H1 (cell line): Measurements from ENCODE around the gene ARHGAP42. TPM values are rescaled to one million over a fixed set of nuclear protein-coding genes. Genes with fewer than 3 reads are reported as not detected.

Experiments used
- CTCF ChIA-PET: fragments of 300-600 bp; sonication (Branson Sonifier 250); formaldehyde crosslinking; loops from one replicate; lab custom pipeline; 2021; ENCODE audit not compliant: partially characterized antibody; lab: Charles Lee
- POLR2A ChIA-PET: fragments of 300-600 bp; sonication (Branson Sonifier 250); formaldehyde crosslinking; loops from one replicate; lab custom pipeline; 2021; ENCODE audit warnings: inconsistent platforms; ENCODE audit not compliant: partially characterized antibody; lab: Charles Lee
- DNase-seq, 2 experiments: peaks; one replicate each; pipeline versions ENCODE4 v3.0.0 to v3.0.0-alpha.2; 2010 to 2022; ENCODE audit warnings: low spot score in 2 of 2, low read depth in 1 of 2, mixed read lengths in 1 of 2
- FAIRE-seq: peaks from 2 replicates; lab custom pipeline; 2011; peaks lifted over from hg19 to GRCh38; lab: Jason Lieb, UNC
- H2AFZ ChIP-seq: 2 replicates; pipeline ENCODE4 v1.8.1; 2012; ENCODE audit warnings: low read length, inconsistent platforms
- H2AK5ac ChIP-seq: 2 replicates; pipeline ENCODE4 v1.6.1; 2013; ENCODE audit warnings: low read depth, low read length
- H2BK120ac ChIP-seq: replicated peaks from 2 replicates; pipeline ENCODE3; 2013; ENCODE audit warnings: low read depth, low read length, inconsistent platforms
- H2BK12ac ChIP-seq: 2 replicates; pipeline ENCODE4 v1.6.1; 2013; ENCODE audit warnings: low read depth, low read length
- H2BK15ac ChIP-seq: 2 replicates; pipeline ENCODE4 v1.6.1; 2013; ENCODE audit warnings: low read length
- H2BK20ac ChIP-seq: 2 replicates; pipeline ENCODE4 v1.6.1; 2013; ENCODE audit warnings: low read length
- H2BK5ac ChIP-seq: 2 replicates; pipeline ENCODE4 v1.6.1; 2013; ENCODE audit warnings: low read depth, low read length
- H3K14ac ChIP-seq: 2 replicates; pipeline ENCODE4 v1.6.1; 2013; ENCODE audit warnings: inconsistent platforms; ENCODE audit not compliant: insufficient read length
- H3K18ac ChIP-seq: 2 replicates; pipeline ENCODE4 v1.6.1; 2013; ENCODE audit warnings: low read length; ENCODE audit errors: extremely low read depth
- H3K23ac ChIP-seq: 2 replicates; pipeline ENCODE4 v1.6.1; 2013; ENCODE audit warnings: inconsistent platforms; ENCODE audit not compliant: insufficient read length
- H3K23me2 ChIP-seq: 2 replicates; pipeline ENCODE4 v1.6.1; 2013; ENCODE audit warnings: low read depth, low read length
- H3K27ac ChIP-seq: 2 replicates; pipeline ENCODE4 v1.6.1; 2011; ENCODE audit warnings: low read depth, low read length, inconsistent platforms
- H3K27me3 ChIP-seq, 4 experiments: replicated peaks in 1 of 4; 1 replicate in 1 of 4; 2 replicates in 3 of 4; pipeline versions ENCODE4 v1.6.1 to v1.8.1; 2011 to 2013; ENCODE audit warnings: low read length in 3 of 4, mild to moderate bottlenecking in 3 of 4, inconsistent platforms in 2 of 4, mixed read lengths in 2 of 4, moderate library complexity in 1 of 4; ENCODE audit not compliant: control insufficient read depth in 3 of 4, insufficient read depth in 3 of 4; ENCODE audit errors: extremely low read depth in 1 of 4
- H3K36me3 ChIP-seq, 4 experiments: 2 replicates each; pipeline versions ENCODE4 v1.6.1 to v1.8.1; 2011 to 2013; ENCODE audit warnings: mild to moderate bottlenecking in 4 of 4, low read length in 3 of 4, moderate library complexity in 2 of 4, control low read depth in 1 of 4, inconsistent platforms in 1 of 4; ENCODE audit not compliant: insufficient read depth in 4 of 4, control insufficient read depth in 2 of 4
- H3K4ac ChIP-seq: replicated peaks from 2 replicates; pipeline ENCODE3; 2013; ENCODE audit warnings: low read length, low read depth, mixed read lengths, inconsistent platforms; ENCODE audit not compliant: insufficient read length
- H3K4me1 ChIP-seq, 4 experiments: replicated peaks in 1 of 4; 1 replicate in 1 of 4; 2 replicates in 3 of 4; pipeline versions ENCODE4 v1.6.1 to v1.8.1; 2011 to 2013; ENCODE audit warnings: low read length in 3 of 4, inconsistent platforms in 2 of 4, mixed read lengths in 1 of 4; ENCODE audit not compliant: insufficient read depth in 4 of 4, control insufficient read depth in 3 of 4
- H3K4me2 ChIP-seq, 2 experiments: 2 replicates each; pipeline versions ENCODE4 v1.6.1 to v1.8.1; 2011 to 2013; ENCODE audit warnings: low read depth in 2 of 2, low read length in 2 of 2, control low read depth in 1 of 2, inconsistent platforms in 1 of 2, mild to moderate bottlenecking in 1 of 2; ENCODE audit not compliant: insufficient read depth in 1 of 2
- H3K4me3 ChIP-seq, 4 experiments: fragments of 200-600, 300-600 bp in 1 of 4; sonication (generic), shearing (Covaris generic), sonication (Bioruptor Twin) in 1 of 4; 2 replicates each; pipeline versions ENCODE4 v1.5.1 to v1.8.1; 2011 to 2016; ENCODE audit warnings: low read length in 4 of 4, low read depth in 3 of 4, control low read depth in 2 of 4, inconsistent platforms in 2 of 4, mild to moderate bottlenecking in 2 of 4, mixed read lengths in 1 of 4, moderate library complexity in 1 of 4; ENCODE audit not compliant: insufficient read depth in 2 of 4; ENCODE audit errors: extremely low read depth in 1 of 4
- H3K56ac ChIP-seq: replicated peaks from 2 replicates; pipeline ENCODE3; 2013; ENCODE audit warnings: low read depth, mild to moderate bottlenecking, mixed read lengths, low read length, inconsistent platforms; ENCODE audit not compliant: insufficient read length
- H3K79me1 ChIP-seq: 2 replicates; pipeline ENCODE4 v1.6.1; 2013; ENCODE audit warnings: low read depth, low read length, control low read depth
- H3K79me2 ChIP-seq, 2 experiments: 2 replicates each; pipeline versions ENCODE4 v1.6.1 to v1.8.1; 2012 to 2013; ENCODE audit warnings: low read length in 2 of 2, mild to moderate bottlenecking in 2 of 2, inconsistent platforms in 1 of 2; ENCODE audit not compliant: insufficient read depth in 2 of 2, control insufficient read depth in 1 of 2
- H3K9ac ChIP-seq, 4 experiments: replicated peaks in 1 of 4; 1 replicate in 1 of 4; 2 replicates in 3 of 4; pipeline versions ENCODE4 v1.6.1 to v1.8.1; 2011 to 2013; ENCODE audit warnings: low read depth in 3 of 4, low read length in 3 of 4, control low read depth in 2 of 4, mild to moderate bottlenecking in 2 of 4, moderate library complexity in 2 of 4, inconsistent platforms in 1 of 4; ENCODE audit errors: extremely low read depth in 1 of 4
- H3K9me3 ChIP-seq, 2 experiments: 2 replicates each; pipeline versions ENCODE4 v1.6.1 to v1.8.1; 2012 to 2013; ENCODE audit warnings: mild to moderate bottlenecking in 2 of 2, moderate library complexity in 2 of 2, control low read depth in 1 of 2, inconsistent platforms in 1 of 2, low read depth in 1 of 2, low read length in 1 of 2, mixed read lengths in 1 of 2; ENCODE audit not compliant: insufficient read depth in 2 of 2
- H4K20me1 ChIP-seq, 2 experiments: replicated peaks in 1 of 2; 2 replicates each; pipeline versions ENCODE3 to v1.8.1; 2011 to 2013; ENCODE audit warnings: inconsistent platforms in 2 of 2, low read length in 2 of 2, mild to moderate bottlenecking in 1 of 2; ENCODE audit not compliant: insufficient read depth in 2 of 2, control insufficient read depth in 1 of 2
- H4K5ac ChIP-seq: 2 replicates; pipeline ENCODE4 v1.6.1; 2013; ENCODE audit warnings: low read length, low read depth, mixed read lengths, inconsistent platforms; ENCODE audit not compliant: insufficient read length
- H4K8ac ChIP-seq: 2 replicates; pipeline ENCODE4 v1.8.0; 2013; ENCODE audit warnings: mild to moderate bottlenecking, moderate library complexity, low read length, inconsistent platforms; ENCODE audit not compliant: insufficient read depth; ENCODE audit errors: extremely low read depth
- H4K91ac ChIP-seq: replicated peaks from 2 replicates; pipeline ENCODE3; 2013; ENCODE audit warnings: low read length, mixed read lengths, inconsistent platforms; ENCODE audit not compliant: insufficient read length
- ASH2L ChIP-seq: fragments of 200-600, 300-600 bp; sonication (generic); IDR thresholded peaks from one replicate; pipeline ENCODE4 v1.7.1; 2017; ENCODE audit warnings: low read length
- WGBS, 2 experiments: shearing (Covaris generic) in 1 of 2; methylation state at CpG; one replicate each; pipeline versions ENCODE4 v1.1.6 to v1.1.7; 2013 to 2015; ENCODE audit warnings: low lambda C conversion rate in 2 of 2, mixed read lengths in 2 of 2, inconsistent platforms in 1 of 2, low coverage in 1 of 2, missing lambda C conversion rate in 1 of 2; ENCODE audit not compliant: insufficient replicate concordance in 2 of 2, insufficient coverage in 1 of 2, insufficient read length in 1 of 2; ENCODE audit errors: extremely low coverage in 1 of 2, missing lambda C conversion rate in 1 of 2; 5-methylcytosine and 5-hydroxymethylcytosine counted together
- polyA plus RNA-seq, 7 experiments: library from polyadenylated mRNA; depleted of rRNA in 3 of 7; stranded (reverse) in 5 of 7; unstranded in 2 of 7; fragments of >200 nt in 5 of 7; fragments of 200-250 nt in 2 of 7; gene quantifications; 1 replicate in 5 of 7; 2 replicates in 1 of 7; 4 replicates in 1 of 7; pipeline versions ENCODE4 v1.2.1 to v1.2.3, GENCODE V29; 2011 to 2013; ENCODE audit warnings: missing spikeins in 2 of 7, mixed read lengths in 2 of 7
- total RNA-seq: library from RNA; stranded (reverse); fragmentation: NEBNext Ultra II Directional; extraction: Animal tissue kit (Norgen Biotek cat#: 25700); gene quantifications from 2 replicates; pipeline ENCODE4 v1.2.1, GENCODE V29; 2021

Gene ARHGAP42
- total and polyA plus RNA-seq, 2 of the 8 experiments (the other 6 are each of a cell fraction or from before 2014, with no cell fraction given): 22.2 to 33.5 TPM

DNA sequence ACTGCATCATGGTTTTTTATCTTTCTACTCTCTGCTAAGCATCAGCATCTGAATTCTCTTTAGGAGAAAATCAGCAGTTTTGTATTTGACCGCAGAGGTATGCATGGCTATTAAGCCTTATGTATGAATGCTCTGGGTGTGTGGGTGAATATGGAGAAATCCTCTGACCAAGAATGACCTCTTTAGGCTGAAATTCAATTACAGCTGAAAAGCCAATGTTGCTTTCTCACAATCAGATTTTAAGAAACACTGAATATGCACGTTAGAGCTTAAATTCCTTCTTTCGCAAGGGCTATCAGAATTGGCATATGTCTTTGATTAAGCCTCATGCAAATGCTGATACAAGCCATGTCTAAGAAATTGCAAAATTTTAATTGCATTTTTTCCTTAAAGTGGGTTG is 43.2 kb downstream of the ARHGAP42 start:
- no peak overlapping the region for H3K14ac ChIP-seq
- H2BK20ac ChIP-seq: no peak overlapping the region
- no peaks in the 10 kb centered on the region for H3K23me2 ChIP-seq
- no peaks in the 10 kb centered on the region for H4K20me1 ChIP-seq
- H3K79me2 ChIP-seq: peaks cover 0 to 53% of the 10 kb centered on the region in 2 experiments; a peak in 2 of 4 replicates
- FAIRE-seq: peak; percentile 65
- no peak overlapping the region for H2AK5ac ChIP-seq
- no peak overlapping the region for H3K4me2 ChIP-seq
- no peak overlapping the region for H4K91ac ChIP-seq
- H2BK12ac ChIP-seq: no peak overlapping the region
- H3K27me3 ChIP-seq: no peaks in the 10 kb centered on the region
- H3K9ac ChIP-seq: no peak overlapping the region
- H3K4me3 ChIP-seq: no peak overlapping the region
- no peak overlapping the region for H2AFZ ChIP-seq
- H3K79me1 ChIP-seq: no peaks in the 10 kb centered on the region; the same call in 1 of the 2 replicates
- no peak overlapping the region for H3K27ac ChIP-seq
- no peak overlapping the region for H3K4ac ChIP-seq
- no peak for TF ChIP-seq ASH2L
- no peak overlapping the region for H3K56ac ChIP-seq
- no peaks in the 10 kb centered on the region for H3K36me3 ChIP-seq
- H4K5ac ChIP-seq: no peak overlapping the region
- ChIA-PET POLR2A (no interaction called here), CTCF (interaction anchor here (0.6 to 1.3 kb wide), 4 partner anchors 28 to 73 kb away, joined by 3 to 4 read pairs (median 4); no protein-coding TSS in a partner anchor)
- H3K4me1 ChIP-seq: peaks cover 10 to 21% (median 14%) of the 10 kb centered on the region in 4 experiments
- no peak overlapping the region for H2BK120ac ChIP-seq
- no peak overlapping the region for H3K23ac ChIP-seq
- H2BK5ac ChIP-seq: no peak overlapping the region
- WGBS, 2 experiments: 43% methylated on average over 3 of the region's 3 CpGs; no CpG with 5 or more reads in 1 of the 2 experiments
- H3K9me3 ChIP-seq: no peaks in the 10 kb centered on the region
- no peak overlapping the region for H4K8ac ChIP-seq
- H2BK15ac ChIP-seq: no peak overlapping the region
- DNase-seq: no peak
- no peak overlapping the region for H3K18ac ChIP-seq
